ENCODE data around the gene LRBA. TPM values are rescaled to one million over a fixed set of nuclear protein-coding genes. Genes with fewer than 3 reads are reported as not detected.

Gene LRBA
- total and polyA plus RNA-seq, 12 donors, result 6.2 to 31.2 (median 23.9) TPM

GRCh38 chr4:150714462-150715438 lies 300.3 kb downstream of the LRBA start:
- DNase-seq (no peak), ATAC-seq (no peak)
- Histone ChIP-seq H3K4me3 (no peak overlapping the region), H3K36me3 (no peaks in the 10 kb centered on the region), H3K27ac (no peak overlapping the region), H3K9me3 (no peaks in the 10 kb centered on the region), H3K4me1 (no peaks in the 10 kb centered on the region), H3K27me3 (no peaks in the 10 kb centered on the region)
- WGBS, 2 donors, result 83% methylated on average over 2 of the region's 2 CpGs
- no peak for TF ChIP-seq CTCF (IDR thresholded peaks at IDR 0.05)
- intact Hi-C loops (cut with DNase I), result no loop called here

- H3K4me3 ChIP-seq, result no peak overlapping the region
- DNase-seq (no peak), ATAC-seq (no peak)
- H3K36me3 ChIP-seq, result no peaks in the 10 kb centered on the region
- no peaks in the 10 kb centered on the region for H3K9me3 ChIP-seq
- 69 to 78% methylated on average over 2 of the region's 2 CpGs for WGBS, 2 donors
- no peaks in the 10 kb centered on the region for H3K27me3 ChIP-seq
- H3K27ac ChIP-seq, result no peak overlapping the region
- no peaks in the 10 kb centered on the region for H3K4me1 ChIP-seq
- TF ChIP-seq CTCF (IDR thresholded peaks at IDR 0.05), result no peak
- intact Hi-C loops (cut with DNase I), result no loop called here
These were observed 301.8 kb downstream of the LRBA start for GRCh38 chr4:150713251-150713650.

GRCh38 chr4:150710770-150711375 lies 304.2 kb downstream of the LRBA start:
- Histone ChIP-seq H3K27me3 (no peaks in the 10 kb centered on the region), H3K9me3 (no peaks in the 10 kb centered on the region), H3K4me1 (no peaks in the 10 kb centered on the region), H3K36me3 (no peaks in the 10 kb centered on the region), H3K4me3 (no peak overlapping the region), H3K27ac (no peak overlapping the region)
- 87 to 91% methylated on average over 4 of the region's 4 CpGs for WGBS, 2 donors
- DNase-seq (no peak), ATAC-seq (no peak)
- intact Hi-C loops (cut with DNase I), result no loop called here
- TF ChIP-seq CTCF (IDR thresholded peaks at IDR 0.05), result no peak

GRCh38 chr4:150708004-150708403 lies 307.1 kb downstream of the LRBA start:
- Histone ChIP-seq H3K27me3 (no peaks in the 10 kb centered on the region), H3K9me3 (no peaks in the 10 kb centered on the region), H3K4me1 (no peaks in the 10 kb centered on the region), H3K36me3 (no peaks in the 10 kb centered on the region), H3K27ac (no peak overlapping the region), H3K4me3 (no peak overlapping the region)
- DNase-seq (no peak), ATAC-seq (no peak)
- WGBS, 2 donors, result 100% methylated on average over 1 of the region's 1 CpG
- intact Hi-C loops (cut with DNase I), result no loop called here
- no peak for TF ChIP-seq CTCF (IDR thresholded peaks at IDR 0.05)
